ENCODE measurements around the gene CLIP4.

CLIP4 gene

DNA sequence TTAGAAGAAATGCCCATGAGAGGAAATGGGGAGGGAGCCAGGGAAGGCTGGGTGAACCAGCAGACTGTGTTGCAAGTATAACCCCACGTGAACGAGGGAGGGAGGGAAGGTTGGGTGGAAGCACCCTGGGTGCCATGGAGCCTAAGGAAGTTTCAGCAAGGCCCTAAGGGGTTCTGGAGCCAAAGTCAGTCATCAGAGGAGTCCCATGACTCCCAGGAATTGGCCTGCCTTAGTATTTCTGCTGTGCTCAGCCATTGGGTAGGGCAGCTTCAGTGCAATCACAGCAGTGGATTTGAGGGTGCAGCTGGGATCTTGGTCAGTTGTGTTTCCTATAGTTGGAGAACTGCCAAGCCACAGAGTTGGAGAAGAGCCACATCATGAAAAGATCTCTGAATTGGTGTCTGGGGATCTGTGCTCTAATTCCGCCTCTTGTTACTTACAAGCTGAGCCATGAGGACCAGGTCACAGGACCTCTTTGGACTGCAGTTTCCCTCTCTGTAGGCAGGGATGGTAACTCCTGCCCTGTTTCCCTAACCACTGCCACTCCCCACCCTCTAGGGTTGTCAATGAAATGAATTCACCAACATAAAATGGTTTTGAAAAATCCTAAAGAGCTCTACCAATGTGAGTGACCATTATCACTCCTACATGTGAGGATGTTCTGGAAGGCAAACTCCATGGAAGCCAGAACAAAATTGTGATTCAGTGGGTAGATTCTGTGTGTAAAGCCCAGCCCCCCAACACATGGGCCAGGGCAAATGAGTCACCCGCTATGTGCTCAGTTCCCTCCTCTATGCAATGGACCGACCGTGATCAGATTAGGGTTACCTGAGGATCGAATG is 108.9 kb downstream of the CLIP4 start:
- DNase-seq: no peak

DNA sequence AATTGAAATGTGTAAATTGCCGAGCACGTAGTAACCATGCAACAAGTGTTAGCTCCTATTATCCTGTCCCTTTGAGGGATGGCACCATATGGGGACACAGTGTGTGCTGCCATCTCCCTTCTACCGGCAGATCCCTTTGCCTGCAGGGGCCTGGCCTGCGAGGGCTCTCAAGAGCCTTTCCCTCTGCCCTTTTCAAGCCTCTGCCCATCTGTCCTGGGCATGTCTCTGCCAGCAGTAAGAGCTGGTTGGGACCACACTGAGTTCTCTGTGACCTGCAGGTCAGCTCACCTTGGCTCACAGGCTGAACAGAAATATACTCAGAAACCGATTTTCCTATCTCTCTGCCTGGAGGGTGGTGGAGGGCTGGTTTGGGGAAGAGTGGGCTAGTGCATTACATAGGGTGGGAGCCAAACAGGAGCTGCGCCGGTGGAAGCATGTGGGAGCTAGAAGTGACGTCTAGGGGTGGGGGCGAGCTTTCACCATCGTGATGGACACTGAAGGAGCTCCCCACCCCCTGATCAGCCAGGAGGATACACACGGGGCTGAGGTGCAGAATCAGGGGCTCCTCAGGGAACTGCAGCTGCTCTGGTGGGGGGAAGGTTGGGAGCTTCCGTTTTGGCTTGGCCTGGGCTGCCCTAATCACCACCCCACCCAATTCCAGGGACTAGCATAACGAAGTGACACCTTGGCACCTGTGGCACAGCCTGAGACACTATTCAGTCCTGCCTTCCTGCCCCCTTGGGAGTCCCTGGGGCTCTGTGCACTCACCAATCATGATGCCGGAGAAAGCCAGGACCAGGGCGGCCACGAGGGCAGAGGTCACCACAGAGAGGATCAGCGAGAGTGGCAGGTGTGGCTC is 109.7 kb downstream of the CLIP4 start:
- no peak for DNase-seq

DNA sequence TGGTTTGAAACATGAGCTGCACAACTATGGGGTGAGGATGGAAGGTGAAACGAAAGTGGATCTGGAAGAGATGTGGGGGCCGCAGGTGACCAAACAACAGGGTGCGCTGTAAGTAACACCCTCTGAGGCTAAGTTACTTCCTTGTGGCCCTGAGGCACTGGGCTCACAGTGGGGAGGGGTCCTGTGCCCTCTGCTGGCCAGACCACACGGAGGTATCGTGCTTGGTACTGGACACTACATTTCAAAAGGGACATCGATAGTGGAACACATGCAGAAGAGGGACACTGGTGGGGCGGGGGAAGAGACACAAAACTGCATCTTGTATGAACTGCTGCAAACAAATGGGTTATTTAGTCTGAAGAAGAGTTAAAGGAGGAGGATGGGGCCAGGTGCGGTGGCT is 110.6 kb downstream of the CLIP4 start:
- DNase-seq: no peak

DNA sequence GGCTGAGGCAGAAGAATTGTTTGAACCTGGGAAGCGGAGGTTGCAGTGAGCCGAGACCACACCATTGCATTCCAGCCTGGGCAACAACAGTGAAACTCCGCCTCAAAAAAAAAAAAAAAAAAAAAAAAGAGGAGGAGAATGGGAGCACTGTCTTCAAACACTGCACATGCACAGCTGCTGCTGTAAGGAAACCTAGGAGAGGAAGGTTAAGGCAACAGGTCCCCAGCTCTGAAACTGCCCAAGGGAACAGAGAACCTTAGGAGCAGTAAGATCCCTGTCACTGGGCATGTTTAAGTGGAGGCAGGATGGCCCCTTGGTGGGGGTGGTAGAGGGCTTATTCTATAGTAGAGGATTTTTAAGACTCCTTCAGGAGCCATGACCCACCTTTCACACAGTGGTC is 111.2 kb downstream of the CLIP4 start:
- DNase-seq: no peak

DNA sequence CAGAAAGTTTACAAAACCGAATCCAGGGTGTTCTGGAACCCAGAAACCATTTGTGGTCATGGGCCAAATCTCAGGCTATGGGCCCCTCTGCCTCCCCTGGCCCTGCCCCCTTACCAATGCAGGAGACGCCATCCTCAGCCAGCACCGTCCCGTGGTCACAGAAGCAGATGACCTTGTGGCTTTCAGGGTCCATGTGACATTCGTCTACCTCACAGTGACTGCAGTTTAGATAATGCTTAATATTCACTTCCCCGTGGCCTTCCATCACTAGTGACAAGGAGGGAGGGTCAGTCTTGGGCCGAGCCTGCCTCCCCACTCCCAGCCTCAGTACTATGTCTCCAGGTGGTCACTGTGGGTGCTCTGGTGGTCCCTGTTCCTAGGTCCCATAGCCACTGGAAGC is 111.6 kb downstream of the CLIP4 start:
- no peak for DNase-seq

GRCh38 chr2:29227935-29228675 is 112.9 kb downstream of the CLIP4 start:
- DNase-seq: no peak

- DNase-seq: no peak
These were observed 113.7 kb downstream of the CLIP4 start for GRCh38 chr2:29228947-29229346.

GRCh38 chr2:29229640-29230039 is 114.4 kb downstream of the CLIP4 start:
- no peak for DNase-seq

- no peak for DNase-seq
These were observed 116.8 kb downstream of the CLIP4 start for GRCh38 chr2:29232041-29232440.

GRCh38 chr2:29233428-29233827 is 118.2 kb downstream of the CLIP4 start:
- DNase-seq: no peak

DNA sequence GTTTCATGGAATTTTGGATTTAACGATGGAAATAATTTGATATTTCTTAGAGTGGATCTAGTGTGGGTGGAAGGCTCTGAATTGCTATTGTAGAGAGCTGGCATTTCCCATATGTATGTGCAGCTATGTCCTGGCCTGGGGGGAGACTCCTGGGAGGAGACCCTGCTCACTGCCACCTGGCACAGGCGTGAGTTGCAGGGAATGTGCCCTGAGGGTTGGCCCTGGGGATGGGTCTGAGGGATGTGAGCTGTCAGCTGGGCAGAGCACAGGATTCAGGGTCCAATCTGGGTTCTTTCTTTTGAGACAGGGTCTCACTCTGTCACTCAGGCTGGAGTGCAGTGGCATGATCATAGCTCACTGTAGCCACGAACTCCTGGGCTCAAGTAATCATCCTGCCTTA is 120.2 kb downstream of the CLIP4 start:
- no peak for DNase-seq

DNA sequence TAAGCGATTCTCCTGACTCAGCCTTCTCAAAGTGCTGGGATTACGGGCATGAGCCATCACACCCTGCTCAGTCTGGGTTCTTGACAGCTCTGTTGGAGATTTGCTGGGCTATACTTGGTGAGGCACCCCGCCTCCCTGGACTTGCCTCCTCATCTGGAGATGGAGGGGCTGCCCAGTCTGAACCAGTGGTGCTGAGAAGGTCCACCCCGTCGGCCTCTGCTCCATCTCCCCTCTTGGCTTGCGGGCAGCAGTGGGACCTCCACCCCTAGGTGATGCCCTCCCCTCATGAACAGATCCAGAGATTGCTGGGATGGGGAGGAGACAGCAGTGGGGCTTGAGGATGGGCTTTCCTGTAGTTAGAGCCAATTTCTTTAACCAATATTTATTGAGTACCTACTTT is 120.9 kb downstream of the CLIP4 start:
- DNase-seq: no peak

DNA sequence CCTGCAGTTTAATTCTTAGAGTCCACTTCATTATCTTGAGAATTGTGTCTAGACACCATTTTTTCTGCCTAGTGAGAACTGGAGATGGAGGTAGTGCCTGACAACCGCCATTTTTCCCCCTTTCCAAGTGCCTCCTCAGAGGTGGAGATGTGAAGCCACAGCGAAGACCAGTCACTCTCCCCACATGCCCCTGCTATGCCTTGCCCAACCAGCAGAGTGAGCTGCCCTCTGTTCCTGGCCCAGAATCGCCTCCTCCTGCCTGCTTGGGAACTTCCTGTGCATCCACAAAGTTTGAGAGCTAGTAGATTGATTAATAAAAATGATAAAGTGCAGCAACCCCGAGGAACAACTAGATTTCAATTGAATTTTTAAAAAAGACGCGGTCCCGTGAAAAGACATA is 123.3 kb downstream of the CLIP4 start:
- DNase-seq: no peak
